K562 (cell line): ENCODE results near the gene MATK. TPM values are rescaled to one million over a fixed set of nuclear protein-coding genes. Genes with fewer than 3 reads are reported as not detected.

ENCODE experiments used
- ATAC-seq: fragments of 200-7000 bp; cut with Tn5 transposase; 3 replicates; pipeline ENCODE4 v1.9.1; 2020; ENCODE audit warnings: moderate library complexity
- BruUV-seq: library from RNA; stranded (reverse); fragments of 400-500 nt; replicated peaks from 2 replicates; lab custom pipeline; 2021; lab: Mats Ljungman, UMichigan
- CTCF ChIA-PET: fragments of 300-600 bp; formaldehyde crosslinking; extraction: SDS; loops from one replicate; lab custom pipeline; 2021; ENCODE audit warnings: low intra/inter-chr PET ratio; lab: Yijun Ruan, JAX
- POLR2A ChIA-PET: fragments of 300-600, 350-650 bp; sonication (Branson Sonifier 250); formaldehyde crosslinking; extraction: SDS; loops from one replicate; lab custom pipeline; 2021; ENCODE audit warnings: antibody characterized with exemption, inconsistent platforms; lab: Yijun Ruan, JAX
- DNase-seq, 4 experiments: peaks; one replicate each; pipeline versions ENCODE4 v3.0.0 to v3.0.0-alpha.2; 2011 to 2018; ENCODE audit warnings: low spot score in 3 of 4, mixed read lengths in 3 of 4; ENCODE audit errors: extremely low read depth in 1 of 4
- FAIRE-seq: peaks from 2 replicates; lab custom pipeline; 2011; peaks lifted over from hg19 to GRCh38; lab: Jason Lieb, UNC
- H2AFZ ChIP-seq: 2 replicates; pipeline ENCODE4 v1.6.0; 2011; ENCODE audit warnings: low read depth, low read length, control low read depth, inconsistent platforms
- H3K27ac ChIP-seq: fragments of 200-600 bp; 3 replicates; pipeline ENCODE4 v1.8.0; 2011; ENCODE audit warnings: low read depth, mild to moderate bottlenecking, control low read depth, inconsistent platforms, low read length, moderate library complexity, mixed read lengths; ENCODE audit errors: extremely low read depth
- H3K27me3 ChIP-seq, 2 experiments: fragments of 300-600 bp in 1 of 2; 2 replicates in 1 of 2; 3 replicates in 1 of 2; pipeline versions ENCODE4 v1.6.0 to v1.8.0; 2011; ENCODE audit warnings: inconsistent platforms in 2 of 2, low read length in 2 of 2, mild to moderate bottlenecking in 1 of 2, mixed read lengths in 1 of 2, moderate library complexity in 1 of 2; ENCODE audit not compliant: control insufficient read depth in 2 of 2, insufficient read depth in 2 of 2
- H3K36me3 ChIP-seq: fragments of 300-600 bp; 3 replicates; pipeline ENCODE4 v1.8.0; 2011; ENCODE audit warnings: mild to moderate bottlenecking, low read length, inconsistent platforms; ENCODE audit not compliant: control insufficient read depth, insufficient read depth
- H3K4me1 ChIP-seq, 2 experiments: fragments of 200-600 bp in 1 of 2; replicated peaks in 1 of 2; 2 replicates in 1 of 2; 3 replicates in 1 of 2; pipeline versions ENCODE4 v1.5.1 to v1.8.0; 2011; ENCODE audit warnings: inconsistent platforms in 2 of 2, low read length in 2 of 2, mild to moderate bottlenecking in 1 of 2, mixed read lengths in 1 of 2, moderate library complexity in 1 of 2; ENCODE audit not compliant: control insufficient read depth in 2 of 2, insufficient read depth in 2 of 2
- H3K4me2 ChIP-seq: 2 replicates; pipeline ENCODE4 v1.6.1; 2011; ENCODE audit warnings: low read length, control low read depth, inconsistent platforms, mixed read lengths; ENCODE audit not compliant: insufficient read depth
- H3K4me3 ChIP-seq: fragments of 200-600 bp; sonication (generic), shearing (Covaris generic); 2 replicates; pipeline ENCODE4 v1.5.1; 2016; ENCODE audit warnings: control low read depth, inconsistent platforms
- H3K79me2 ChIP-seq: fragments of 200-600 bp; 3 replicates; pipeline ENCODE4 v1.8.0; 2011; ENCODE audit warnings: low read length, inconsistent platforms; ENCODE audit not compliant: control insufficient read depth, insufficient read depth
- H3K9ac ChIP-seq, 2 experiments: 2 replicates each; pipeline versions ENCODE4 v1.6.0 to v1.6.1; 2011; ENCODE audit warnings: low read depth in 2 of 2, low read length in 2 of 2, control low read depth in 1 of 2, inconsistent platforms in 1 of 2, mild to moderate bottlenecking in 1 of 2, mixed read lengths in 1 of 2; ENCODE audit not compliant: insufficient read depth in 1 of 2
- H3K9me1 ChIP-seq: one replicate; pipeline ENCODE4 v1.6.0; 2011; ENCODE audit warnings: inconsistent platforms, mild to moderate bottlenecking, low read length, moderate library complexity; ENCODE audit not compliant: control insufficient read depth, insufficient read depth
- H3K9me3 ChIP-seq: replicated peaks from 2 replicates; pipeline ENCODE4 v1.5.1; 2011; ENCODE audit warnings: low read depth, low read length, inconsistent platforms; ENCODE audit not compliant: control insufficient read depth, insufficient read depth
- H4K20me1 ChIP-seq: replicated peaks from 2 replicates; pipeline ENCODE4 v1.6.1; 2011; ENCODE audit warnings: low read length, inconsistent platforms, mixed read lengths; ENCODE audit not compliant: control insufficient read depth, insufficient read depth
- ARID1B ChIP-seq: fragments of 450-650 bp; IDR thresholded peaks from 2 replicates; pipeline ENCODE4 v1.6.1; 2016; ENCODE audit warnings: antibody characterized with exemption, mild to moderate bottlenecking, inconsistent platforms
- CHD1 ChIP-seq: fragments of 200-600 bp; sonication (generic); IDR thresholded peaks from one replicate; pipeline ENCODE4 v1.6.1; 2012; ENCODE audit warnings: mild to moderate bottlenecking, moderate library complexity, low read length, inconsistent platforms
- CREB1 ChIP-seq, 2 experiments: sonication (generic) in 1 of 2; formaldehyde crosslinking in 1 of 2; IDR thresholded peaks; 2 replicates each; pipeline versions ENCODE4 v1.6.1 to v1.8.0; 2012 to 2022; ENCODE audit warnings: inconsistent platforms in 1 of 2, mild to moderate bottlenecking in 1 of 2, missing genetic modification reagents in 1 of 2, moderate library complexity in 1 of 2
- E2F3 ChIP-seq: fragments of 250-450 bp; sonication (Bioruptor Pico); IDR thresholded peaks from 2 replicates; pipeline ENCODE4 v1.4.0; 2020; ENCODE audit warnings: mild to moderate bottlenecking
- FOXJ2 ChIP-seq: fragments of 200-800 bp; sonication (Bioruptor generic); IDR thresholded peaks from 2 replicates; pipeline ENCODE4 v1.6.1; 2016; ENCODE audit warnings: missing genetic modification characterization, missing compliant biosample characterization
- IRF9 ChIP-seq: fragments of 450-650 bp; IDR thresholded peaks from 2 replicates; pipeline ENCODE4 v1.6.1; 2016; ENCODE audit warnings: missing biosample characterization, missing genetic modification characterization
- KLF13 ChIP-seq: fragments of 450-650 bp; IDR thresholded peaks from 2 replicates; pipeline ENCODE4 v1.6.1; 2016; ENCODE audit warnings: missing genetic modification characterization, low read depth, mild to moderate bottlenecking, missing compliant biosample characterization, moderate library complexity, borderline replicate concordance
- MECOM ChIP-seq: fragments of 250-450 bp; sonication (Bioruptor Pico); IDR thresholded peaks from 2 replicates; pipeline ENCODE4 v1.8.0; 2022; ENCODE audit warnings: inconsistent platforms
- NR3C1 ChIP-seq: sonication (generic); formaldehyde crosslinking; IDR thresholded peaks from 2 replicates; pipeline ENCODE4 v1.8.1; 2022; ENCODE audit warnings: missing genetic modification reagents
- NUFIP1 ChIP-seq: fragments of 450-650 bp; IDR thresholded peaks from 2 replicates; pipeline ENCODE4 v1.6.1; 2018; ENCODE audit not compliant: partially characterized antibody
- PHTF2 ChIP-seq: fragments of 250-450 bp; sonication (Bioruptor Pico); IDR thresholded peaks from 2 replicates; pipeline ENCODE4 v1.5.0; 2021; ENCODE audit warnings: mild to moderate bottlenecking
- PRDM10 ChIP-seq: fragments of 450-650 bp; IDR thresholded peaks from 2 replicates; pipeline ENCODE4 v1.6.1; 2018; ENCODE audit not compliant: partially characterized antibody
- XRCC5 ChIP-seq: fragments of 200-400 bp; formaldehyde crosslinking; IDR thresholded peaks from 2 replicates; pipeline ENCODE4 v1.6.1; 2017; ENCODE audit warnings: low read depth, mild to moderate bottlenecking, low read length
- WGBS: fragments of 100-300 bp; shearing (Covaris generic); methylation state at CpG from one replicate; pipeline ENCODE4 v1.1.6; 2016; ENCODE audit warnings: low coverage, mixed read lengths; ENCODE audit not compliant: insufficient coverage; ENCODE audit errors: missing lambda C conversion rate; 5-methylcytosine and 5-hydroxymethylcytosine counted together
- in situ Hi-C: fragments of 300-500 bp; cut with MboI; formaldehyde crosslinking; loops from 4 replicates; pipeline ENCODE4 v1.15.0; 2018; ENCODE audit warnings: inconsistent platforms, mixed read lengths
- intact Hi-C: fragments of 100-400 bp; cut with micrococcal nuclease; formaldehyde crosslinking; loops from 2 replicates; pipeline ENCODE4 v1.14.2; 2022
- polyA plus RNA-seq, 8 experiments: library from polyadenylated mRNA; depleted of rRNA in 4 of 8; stranded (reverse) in 5 of 8; unstranded in 3 of 8; fragments of >200 nt; fragmentation: Nextera tagmentation in 2 of 8; fragmentation: Illumina TruSeq in 1 of 8; extraction: Ambion mirVana in 2 of 8; extraction: Trizol in 1 of 8; gene quantifications; 2 replicates each; pipeline versions ENCODE4 v1.2.1 to v1.2.3, GENCODE V29; 2011 to 2014; ENCODE audit warnings: inconsistent platforms in 1 of 8, missing spikeins in 1 of 8
- total RNA-seq, 7 experiments: library from RNA; depleted of rRNA in 6 of 7; stranded (reverse); fragments of >200 nt in 6 of 7; fragmentation: Illumina TruSeq in 2 of 7; extraction: Trizol in 2 of 7; gene quantifications; 2 replicates each; pipeline versions ENCODE4 v1.2.1 to v1.2.3, GENCODE V29; 2011 to 2021; ENCODE audit warnings: low replicate concordance in 1 of 7
- TF ChIP-seq, protein P1 (sequence below): fragments of 150-350 bp; IDR thresholded peaks from 2 replicates; pipeline ENCODE4 v1.6.1; 2014; ENCODE audit warnings: low read depth, mild to moderate bottlenecking, low read length, borderline replicate concordance

The MATK gene
- total and polyA plus RNA-seq, 9 of the 15 experiments (the other 6 are each of a cell fraction or from before 2014, with no cell fraction given), result 0.08 to 41.5 (median 21.4) TPM

DNA sequence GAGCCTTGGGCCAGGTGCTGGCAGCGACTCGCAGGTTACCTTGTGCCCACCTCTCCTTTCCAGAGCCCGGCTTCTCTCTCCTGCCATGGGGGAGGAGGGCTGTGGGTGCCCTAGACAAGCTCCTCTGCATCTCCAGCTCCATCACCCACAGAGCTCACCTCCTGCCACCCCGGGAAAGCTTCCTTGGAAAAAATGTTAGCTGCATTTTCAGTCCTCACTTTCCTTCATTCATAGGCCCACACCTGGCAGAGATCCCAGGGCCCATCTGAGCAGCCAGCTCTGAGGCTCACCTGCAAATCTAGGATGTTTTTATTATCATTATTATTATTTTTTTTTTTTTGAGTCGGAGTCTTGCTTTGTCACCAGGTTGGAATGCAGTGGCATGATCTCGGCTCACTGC is 45.8 kb upstream of the MATK start:
- in situ Hi-C loops, result no loop called here
- H3K27ac ChIP-seq, result no peak overlapping the region
- CTCF ChIA-PET, result no interaction called here

More for the DNA sequence above, 45.8 kb upstream of the MATK start:
- no TSS peak for BruUV-seq
- Histone ChIP-seq H2AFZ (no peak overlapping the region), H3K9me1 (no peaks in the 10 kb centered on the region), H3K4me3 (no peak overlapping the region), H3K4me1 (peaks cover 6 to 30% of the 10 kb centered on the region in 2 experiments; a peak in 4 of 5 replicates)
- intact Hi-C loops, result no loop called here
- TF ChIP-seq PHTF2 (CRISPR knock-in tag) (no peak), PRDM10 (no peak), XRCC5 (no peak), IRF9 (tag) (no peak), NUFIP1 (no peak), KLF13 (no peak), FOXJ2 (no peak), CREB1 (IDR thresholded peaks at IDR 0.05) (no peak), CREB1 (CRISPR knock-in tag; IDR thresholded peaks at IDR 0.05) (no peak), CHD1 (no peak), ARID1B (no peak), MECOM (CRISPR knock-in tag) (no peak), NR3C1 (CRISPR knock-in tag) (no peak), E2F3 (CRISPR knock-in tag) (no peak)
- TF ChIP-seq, protein P1, sequence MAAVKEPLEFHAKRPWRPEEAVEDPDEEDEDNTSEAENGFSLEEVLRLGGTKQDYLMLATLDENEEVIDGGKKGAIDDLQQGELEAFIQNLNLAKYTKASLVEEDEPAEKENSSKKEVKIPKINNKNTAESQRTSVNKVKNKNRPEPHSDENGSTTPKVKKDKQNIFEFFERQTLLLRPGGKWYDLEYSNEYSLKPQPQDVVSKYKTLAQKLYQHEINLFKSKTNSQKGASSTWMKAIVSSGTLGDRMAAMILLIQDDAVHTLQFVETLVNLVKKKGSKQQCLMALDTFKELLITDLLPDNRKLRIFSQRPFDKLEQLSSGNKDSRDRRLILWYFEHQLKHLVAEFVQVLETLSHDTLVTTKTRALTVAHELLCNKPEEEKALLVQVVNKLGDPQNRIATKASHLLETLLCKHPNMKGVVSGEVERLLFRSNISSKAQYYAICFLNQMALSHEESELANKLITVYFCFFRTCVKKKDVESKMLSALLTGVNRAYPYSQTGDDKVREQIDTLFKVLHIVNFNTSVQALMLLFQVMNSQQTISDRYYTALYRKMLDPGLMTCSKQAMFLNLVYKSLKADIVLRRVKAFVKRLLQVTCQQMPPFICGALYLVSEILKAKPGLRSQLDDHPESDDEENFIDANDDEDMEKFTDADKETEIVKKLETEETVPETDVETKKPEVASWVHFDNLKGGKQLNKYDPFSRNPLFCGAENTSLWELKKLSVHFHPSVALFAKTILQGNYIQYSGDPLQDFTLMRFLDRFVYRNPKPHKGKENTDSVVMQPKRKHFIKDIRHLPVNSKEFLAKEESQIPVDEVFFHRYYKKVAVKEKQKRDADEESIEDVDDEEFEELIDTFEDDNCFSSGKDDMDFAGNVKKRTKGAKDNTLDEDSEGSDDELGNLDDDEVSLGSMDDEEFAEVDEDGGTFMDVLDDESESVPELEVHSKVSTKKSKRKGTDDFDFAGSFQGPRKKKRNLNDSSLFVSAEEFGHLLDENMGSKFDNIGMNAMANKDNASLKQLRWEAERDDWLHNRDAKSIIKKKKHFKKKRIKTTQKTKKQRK, result no peak
- TF ChIP-seq, all 486 proteins: peak for 0
- Histone ChIP-seq H3K9me3 (no peaks in the 10 kb centered on the region), H3K4me2 (no peak overlapping the region), H3K36me3 (no peaks in the 10 kb centered on the region), H3K9ac (no peak overlapping the region), H3K79me2 (no peaks in the 10 kb centered on the region), H4K20me1 (no peaks in the 10 kb centered on the region), H3K27me3 (peaks cover 11 to 28% of the 10 kb centered on the region in 2 experiments; a peak in 3 of 5 replicates)
- ATAC-seq (no peak), FAIRE-seq (no peak), DNase-seq (no peak)
- WGBS, result 18% methylated on average over 6 of the region's 6 CpGs
- POLR2A ChIA-PET, result interaction anchor here (0.6 to 0.9 kb wide), 2 partner anchors 13 to 25 kb away, joined by 3 read pairs; no protein-coding TSS in a partner anchor
